GM12878 (cell line): Measurements from ENCODE around the gene GREB1. TPM values are rescaled to one million over a fixed set of nuclear protein-coding genes. Genes with fewer than 3 reads are reported as not detected.

ENCODE experiments used
- ATAC-seq: fragments of 200-7000 bp; cut with Tn5 transposase; 3 replicates; pipeline ENCODE4 v1.9.1; 2020; ENCODE audit warnings: mild to moderate bottlenecking, moderate library complexity
- BruUV-seq: library from RNA; stranded (reverse); fragments of 400-500 nt; replicated peaks from 2 replicates; lab custom pipeline; 2021; lab: Mats Ljungman, UMichigan
- CTCF ChIA-PET: fragments of 300-600 bp; sonication (Branson Sonifier 250); formaldehyde crosslinking; extraction: SDS; loops from one replicate; lab custom pipeline; 2021; ENCODE audit warnings: inconsistent platforms; lab: Yijun Ruan, JAX
- POLR2A ChIA-PET: fragments of 350-600 bp; formaldehyde crosslinking; extraction: SDS; loops from one replicate; lab custom pipeline; 2021; ENCODE audit warnings: inconsistent platforms; lab: Charles Lee
- RAD21 ChIA-PET: fragments of 300-600 bp; sonication (Branson Sonifier 250); formaldehyde crosslinking; loops from one replicate; lab custom pipeline; 2023; ENCODE audit warnings: antibody characterized with exemption; ENCODE audit not compliant: unreplicated experiment; lab: Charles Lee
- SMC1A ChIA-PET: fragments of 300-600 bp; sonication (Branson Sonifier 250); formaldehyde crosslinking; loops from one replicate; lab custom pipeline; 2023; ENCODE audit not compliant: unreplicated experiment, uncharacterized antibody; lab: Charles Lee
- DNase-seq: peaks from one replicate; pipeline ENCODE4 v3.0.0-alpha.2; 2011; ENCODE audit warnings: low read depth, low spot score
- FAIRE-seq: peaks from 3 replicates; lab custom pipeline; 2011; peaks lifted over from hg19 to GRCh38; lab: Jason Lieb, UNC
- H2AFZ ChIP-seq: 2 replicates; pipeline ENCODE4 v1.6.0; 2011; ENCODE audit warnings: low read depth, low read length, control low read depth; ENCODE audit not compliant: control insufficient read depth
- H3K27ac ChIP-seq: 2 replicates; pipeline ENCODE4 v1.5.1; 2011; ENCODE audit warnings: control low read depth; ENCODE audit not compliant: control insufficient read depth, insufficient read depth
- H3K27me3 ChIP-seq, 2 experiments: replicated peaks in 1 of 2; 2 replicates each; pipeline versions ENCODE4 v1.6.0 to v1.6.1; 2011; ENCODE audit warnings: low read length in 1 of 2; ENCODE audit not compliant: control insufficient read depth in 2 of 2, insufficient read depth in 2 of 2
- H3K36me3 ChIP-seq, 2 experiments: 2 replicates each; pipeline ENCODE4 v1.5.1; 2011; ENCODE audit warnings: low read length in 1 of 2; ENCODE audit not compliant: control insufficient read depth in 2 of 2, insufficient read depth in 2 of 2
- H3K4me1 ChIP-seq: 2 replicates; pipeline ENCODE4 v1.6.1; 2011; ENCODE audit warnings: mild to moderate bottlenecking, low read length, moderate library complexity, mixed read lengths; ENCODE audit not compliant: control insufficient read depth, insufficient read depth
- H3K4me2 ChIP-seq: 2 replicates; pipeline ENCODE4 v1.6.0; 2011; ENCODE audit warnings: control low read depth; ENCODE audit not compliant: control insufficient read depth, insufficient read depth
- H3K4me3 ChIP-seq: fragments of 200-600 bp; sonication (generic); 2 replicates; pipeline ENCODE4 v1.5.1; 2016
- H3K79me2 ChIP-seq: 2 replicates; pipeline ENCODE4 v1.6.0; 2011; ENCODE audit warnings: low read length; ENCODE audit not compliant: control insufficient read depth, insufficient read depth
- H3K9ac ChIP-seq: 2 replicates; pipeline ENCODE4 v1.8.0; 2011; ENCODE audit warnings: low read length, control low read depth, mixed read lengths; ENCODE audit not compliant: control insufficient read depth, insufficient read depth
- H3K9me3 ChIP-seq: replicated peaks from 3 replicates; pipeline ENCODE4 v1.5.1; 2011; ENCODE audit warnings: mild to moderate bottlenecking, low read length; ENCODE audit not compliant: control insufficient read depth, insufficient read depth
- H4K20me1 ChIP-seq: 2 replicates; pipeline ENCODE4 v1.6.0; 2011; ENCODE audit not compliant: control insufficient read depth, insufficient read depth
- E2F8 ChIP-seq: fragments of 450-650 bp; IDR thresholded peaks from 2 replicates; pipeline ENCODE4 v1.6.1; 2018; ENCODE audit warnings: mild to moderate bottlenecking, low read depth, moderate library complexity; ENCODE audit not compliant: partially characterized antibody
- GATAD2B ChIP-seq: fragments of 450-650 bp; conservative IDR thresholded peaks from 2 replicates; pipeline ENCODE4 v1.6.1; 2017; ENCODE audit warnings: low read depth, mild to moderate bottlenecking, moderate library complexity
- KLF5 ChIP-seq: fragments of 450-650 bp; IDR thresholded peaks from 2 replicates; pipeline ENCODE4 v1.6.1; 2014; ENCODE audit warnings: mild to moderate bottlenecking; ENCODE audit not compliant: partially characterized antibody
- MXI1 ChIP-seq: fragments of 150-350 bp; IDR thresholded peaks from 2 replicates; pipeline ENCODE4 v1.6.1; 2011; ENCODE audit warnings: low read depth, mild to moderate bottlenecking, inconsistent platforms, low read length, improper control_type of control experiment
- NRF1 ChIP-seq: conservative IDR thresholded peaks from 2 replicates; pipeline ENCODE4 v1.6.1; 2011; ENCODE audit warnings: mild to moderate bottlenecking, low read depth, low read length, improper control_type of control experiment
- YBX1 ChIP-seq: fragments of 450-650 bp; IDR thresholded peaks from 2 replicates; pipeline ENCODE4 v1.6.1; 2016; ENCODE audit warnings: antibody characterized with exemption
- WGBS: methylation state at CpG from one replicate; pipeline ENCODE4 v1.1.6; 2016; ENCODE audit warnings: low lambda C conversion rate; ENCODE audit not compliant: insufficient replicate concordance, insufficient coverage; ENCODE audit errors: missing lambda C conversion rate; 5-methylcytosine and 5-hydroxymethylcytosine counted together
- in situ Hi-C: fragments of 300-500 bp; cut with MboI; formaldehyde crosslinking; loops from 9 replicates; pipeline ENCODE4 v1.14.3; 2018; ENCODE audit warnings: mixed read lengths
- intact Hi-C: fragments of 100-400 bp; cut with micrococcal nuclease; formaldehyde crosslinking; loops from one replicate; pipeline ENCODE4 v1.14.2; 2022; ENCODE audit not compliant: unreplicated experiment
- polyA plus RNA-seq, 11 experiments: library from polyadenylated mRNA; depleted of rRNA in 4 of 11; unstranded in 6 of 11; stranded (reverse) in 5 of 11; fragments of >200 nt; fragmentation: Nextera tagmentation in 4 of 11; fragmentation: Illumina TruSeq in 1 of 11; extraction: Ambion mirVana in 4 of 11; extraction: Trizol in 1 of 11; gene quantifications; 1 replicate in 1 of 11; 2 replicates in 10 of 11; pipeline versions ENCODE4 v1.2.1 to v1.2.3, GENCODE V29; 2011 to 2016; ENCODE audit warnings: inconsistent platforms in 2 of 11, missing spikeins in 2 of 11, low read depth in 1 of 11
- total RNA-seq, 4 experiments: library from RNA; depleted of rRNA in 3 of 4; stranded (reverse); fragments of >200 nt in 3 of 4; fragmentation: Illumina TruSeq in 1 of 4; extraction: Trizol in 1 of 4; gene quantifications; 2 replicates each; pipeline versions ENCODE4 v1.2.1 to v1.2.3, GENCODE V29; 2013 to 2021

GREB1 gene
- total and polyA plus RNA-seq, 10 of the 15 experiments (the other 5 are each of a cell fraction or from before 2014, with no cell fraction given) = 0.09 to 2.1 (median 0.37) TPM; not detected in 1

- TF ChIP-seq KLF5 = no peak
Observed at GRCh38 chr2:11579867-11580659, 46.2 kb downstream of the GREB1 start (continued).

- ChIA-PET CTCF (interaction anchor here (1.3 to 8.2 kb wide), 4 partner anchors 90 to 448 kb away, joined by 3 to 206 read pairs (median 18); partner anchors contain the start of gene E2F6), SMC1A (interaction anchor here (1.1 kb wide), 2 partner anchors 101 to 103 kb away, joined by 3 to 4 read pairs; no protein-coding TSS in a partner anchor), RAD21 (no interaction called here), POLR2A (interaction anchor here (0.6 kb wide), 1 partner anchor 175 kb away, joined by 4 read pairs; no protein-coding TSS in a partner anchor)
- Histone ChIP-seq H3K4me2 (no peak overlapping the region), H2AFZ (no peak overlapping the region), H3K27ac (no peak overlapping the region), H3K79me2 (no peaks in the 10 kb centered on the region), H3K9me3 (no peaks in the 10 kb centered on the region; the same call in 2 of the 3 replicates), H3K27me3 (no peaks in the 10 kb centered on the region), H4K20me1 (no peaks in the 10 kb centered on the region), H3K4me1 (no peaks in the 10 kb centered on the region), H3K4me3 (no peak overlapping the region), H3K36me3 (no peaks in the 10 kb centered on the region), H3K9ac (no peak overlapping the region)
- no peak for DNase-seq
- in situ Hi-C loops = loop anchor here (5.0 kb wide), 3 partner anchors 103 to 743 kb away; a partner anchor contains a TSS
- WGBS = 68% methylated on average over 12 of the region's 12 CpGs
- intact Hi-C loops = loop anchor here (5.0 to 10.0 kb wide), 3 partner anchors 197 to 746 kb away; no protein-coding TSS in a partner anchor
- no peak for ATAC-seq
- TF ChIP-seq NRF1 = no peak
- TF ChIP-seq E2F8 = no peak
- no peak for TF ChIP-seq GATAD2B
- TF ChIP-seq YBX1 = no peak
- TF ChIP-seq MXI1 = no peak
- FAIRE-seq = no peak
- no TSS peak for BruUV-seq
Observed at GRCh38 chr2:11580697-11581096, 46.9 kb downstream of the GREB1 start.
